ENCODE data around the gene SIGLEC12. TPM values are rescaled to one million over a fixed set of nuclear protein-coding genes. Genes with fewer than 3 reads are reported as not detected.

SIGLEC12 gene
- total and polyA plus RNA-seq, 9 of the 15 experiments (the other 6 are each of a cell fraction or from before 2014, with no cell fraction given), result 0.08 to 1.3 (median 0.54) TPM

- TF ChIP-seq, protein P1, sequence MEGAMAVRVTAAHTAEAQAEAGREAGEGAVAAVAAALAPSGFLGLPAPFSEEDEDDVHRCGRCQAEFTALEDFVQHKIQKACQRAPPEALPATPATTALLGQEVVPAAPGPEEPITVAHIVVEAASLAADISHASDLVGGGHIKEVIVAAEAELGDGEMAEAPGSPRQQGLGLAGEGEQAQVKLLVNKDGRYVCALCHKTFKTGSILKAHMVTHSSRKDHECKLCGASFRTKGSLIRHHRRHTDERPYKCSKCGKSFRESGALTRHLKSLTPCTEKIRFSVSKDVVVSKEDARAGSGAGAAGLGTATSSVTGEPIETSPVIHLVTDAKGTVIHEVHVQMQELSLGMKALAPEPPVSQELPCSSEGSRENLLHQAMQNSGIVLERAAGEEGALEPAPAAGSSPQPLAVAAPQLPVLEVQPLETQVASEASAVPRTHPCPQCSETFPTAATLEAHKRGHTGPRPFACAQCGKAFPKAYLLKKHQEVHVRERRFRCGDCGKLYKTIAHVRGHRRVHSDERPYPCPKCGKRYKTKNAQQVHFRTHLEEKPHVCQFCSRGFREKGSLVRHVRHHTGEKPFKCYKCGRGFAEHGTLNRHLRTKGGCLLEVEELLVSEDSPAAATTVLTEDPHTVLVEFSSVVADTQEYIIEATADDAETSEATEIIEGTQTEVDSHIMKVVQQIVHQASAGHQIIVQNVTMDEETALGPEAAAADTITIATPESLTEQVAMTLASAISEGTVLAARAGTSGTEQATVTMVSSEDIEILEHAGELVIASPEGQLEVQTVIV (CRISPR knock-in tag; IDR thresholded peaks at IDR 0.05; ENCODE audit: borderline replicate concordance), result 0 out of 2 replicates have a peak, but pooled peaks have one; percentile 20
Measured at GRCh38 chr19:51478381-51479234, 23.0 kb downstream of the SIGLEC12 start, which contains the start of gene CEACAM18 (continued).

DNA sequence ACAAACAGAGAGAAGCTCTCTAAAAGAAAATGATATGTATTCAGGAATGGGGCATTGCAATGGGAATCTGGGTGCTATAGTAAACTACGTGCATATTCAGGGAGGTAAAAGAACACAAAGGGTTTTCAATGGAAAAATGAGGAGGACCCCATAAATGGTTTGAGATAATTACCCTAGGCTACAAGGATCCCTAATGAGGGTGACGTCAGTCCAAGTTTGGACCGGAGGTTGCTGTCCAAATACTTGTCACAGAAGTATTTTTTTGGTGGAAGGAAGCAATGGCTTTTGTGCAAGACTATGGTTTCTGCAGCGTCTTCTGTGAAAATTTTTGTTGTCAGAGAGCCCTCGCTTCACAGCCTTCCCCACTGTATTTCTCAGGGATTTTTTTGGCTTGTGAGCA, 24.3 kb downstream of the SIGLEC12 start:
- intact Hi-C loops (cut with micrococcal nuclease) (no loop called here), in situ Hi-C loops (cut with MboI) (loop anchor here (10.0 kb wide), 2 partner anchors 87 to 177 kb away; no protein-coding TSS in a partner anchor)
- H3K9me3 ChIP-seq (replicated peaks; ENCODE audit: control insufficient read depth, insufficient read depth, low read depth, low read length), result peaks cover 2% of the 10 kb centered on the region; the same call in 1 of the 2 replicates
- H3K36me3 ChIP-seq (ENCODE audit: control insufficient read depth, insufficient read depth, low read length), result peaks cover 24% of the 10 kb centered on the region
- POLR2A ChIA-PET, result no interaction called here
- no peaks in the 10 kb centered on the region for H4K20me1 ChIP-seq (replicated peaks; ENCODE audit: control insufficient read depth, insufficient read depth, low read length)
- CTCF ChIA-PET (ENCODE audit: low intra/inter-chr PET ratio), result no interaction called here
- ATAC-seq (no peak), DNase-seq (ENCODE audit: extremely low read depth in 1 of 4, low spot score in 3 of 4) (no peak), FAIRE-seq (no peak)
- H3K27ac ChIP-seq (ENCODE audit: extremely low read depth, low read depth, low read length), result no peak overlapping the region; the same call in 2 of the 3 replicates
- no TSS peak for BruUV-seq (replicated peaks)
- H3K27me3 ChIP-seq (ENCODE audit: control insufficient read depth in 2 of 2, insufficient read depth in 2 of 2, low read length in 2 of 2), result no peaks in the 10 kb centered on the region
- H3K9me1 ChIP-seq (ENCODE audit: control insufficient read depth, insufficient read depth, low read length), result no peaks in the 10 kb centered on the region
- no peak overlapping the region for H3K4me2 ChIP-seq (ENCODE audit: insufficient read depth, low read length)
- H3K79me2 ChIP-seq (ENCODE audit: control insufficient read depth, insufficient read depth, low read length), result peaks cover 13% of the 10 kb centered on the region
- H3K9ac ChIP-seq (ENCODE audit: insufficient read depth in 1 of 2, low read depth in 2 of 2, low read length in 2 of 2), result no peak overlapping the region
- H3K4me3 ChIP-seq, result no peak overlapping the region
- 52% methylated on average over 5 of the region's 5 CpGs for WGBS (ENCODE audit: insufficient coverage, low coverage, missing lambda C conversion rate)
- H2AFZ ChIP-seq (ENCODE audit: low read depth, low read length), result no peak overlapping the region
- peaks cover 23 to 25% of the 10 kb centered on the region in 2 experiments for H3K4me1 ChIP-seq (replicated peaks in 1 of 2; ENCODE audit: control insufficient read depth in 2 of 2, insufficient read depth in 2 of 2, low read length in 2 of 2)
- TF ChIP-seq ZNF766 (CRISPR knock-in tag; conservative IDR thresholded peaks at IDR 0.05) (0 out of 2 replicates have a peak, but pooled peaks have one; percentile 39), ZFP30 (CRISPR knock-in tag; IDR thresholded peaks at IDR 0.05; ENCODE audit: borderline replicate concordance) (no peak), ETV1 (tag; conservative IDR thresholded peaks at IDR 0.05; ENCODE audit: low read depth) (peak; percentile 53; the same call in 1 of the 2 replicates), MTF1 (CRISPR knock-in tag; IDR thresholded peaks at IDR 0.05; ENCODE audit: borderline replicate concordance) (no peak), MIER1 (IDR thresholded peaks at IDR 0.05; ENCODE audit: low read depth) (peak; percentile 12; the same call in 1 of the 2 replicates), ATF3 (IDR thresholded peaks at IDR 0.05) (peak; percentile 69), ATF3 (CRISPR knock-in tag; conservative IDR thresholded peaks at IDR 0.05) (no peak), POLR3A (IDR thresholded peaks at IDR 0.05; ENCODE audit: borderline replicate concordance, extremely low read depth, insufficient read depth, insufficient read length) (no peak), EHMT2 (IDR thresholded peaks at IDR 0.05) (peak; percentile 86), ZNF253 (CRISPR knock-in tag; conservative IDR thresholded peaks at IDR 0.05) (no peak)

Data from K562 (cell line).